Ramos (cell line): ENCODE results near the gene ONECUT1.

Experiments
- in situ Hi-C: fragments of 300-500 bp; cut with MboI; formaldehyde crosslinking; loops from one replicate; pipeline ENCODE4 v1.14.3; 2022; ENCODE audit warnings: low sequenced_read_pairs; ENCODE audit not compliant: unreplicated experiment

Gene ONECUT1

DNA sequence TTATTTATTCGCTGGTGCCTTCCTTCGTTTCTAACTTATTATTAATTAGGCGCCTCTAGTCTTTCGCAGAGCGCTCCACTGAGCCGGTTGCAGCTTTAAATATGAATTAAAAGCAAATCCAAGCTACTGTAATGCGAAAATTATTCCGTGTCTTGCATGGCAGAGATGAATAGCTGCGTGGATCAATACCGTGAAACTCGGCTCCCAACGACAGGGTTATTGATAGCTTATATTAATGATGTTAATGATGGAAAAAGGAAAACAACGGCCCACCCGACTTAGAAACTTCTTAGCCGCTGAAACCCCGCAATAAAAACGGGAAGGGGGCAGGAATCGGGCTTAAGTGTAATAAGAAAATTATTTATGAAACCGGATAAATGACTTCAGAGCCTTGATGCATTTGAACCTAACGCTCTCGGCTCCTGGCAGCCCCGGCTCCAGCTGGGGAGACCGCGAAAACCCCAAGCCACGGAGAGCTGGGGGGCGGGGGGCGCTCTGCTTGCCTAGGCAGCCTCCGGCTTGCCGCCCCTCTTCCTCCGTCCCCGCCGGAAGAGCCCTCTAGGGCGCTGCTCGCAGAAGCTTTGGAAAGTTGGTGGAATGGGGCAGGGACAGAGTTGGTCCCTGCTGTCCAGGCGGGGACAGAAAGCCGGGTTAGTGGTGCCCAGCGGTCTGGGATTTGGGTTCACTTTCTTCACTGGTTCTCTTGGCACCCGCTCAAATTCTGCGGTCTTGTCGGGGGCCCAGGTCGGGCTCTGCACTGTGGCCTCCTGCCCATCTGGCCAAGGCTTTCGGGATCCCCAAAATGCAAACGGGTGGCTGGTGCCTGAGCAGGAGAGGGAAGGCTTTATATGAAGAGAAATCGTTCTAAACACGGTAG lies 7.7 kb upstream of the ONECUT1 start:
- in situ Hi-C loops = loop anchor here (25.0 kb wide), 1 partner anchor 789 kb away; no protein-coding TSS in a partner anchor

DNA sequence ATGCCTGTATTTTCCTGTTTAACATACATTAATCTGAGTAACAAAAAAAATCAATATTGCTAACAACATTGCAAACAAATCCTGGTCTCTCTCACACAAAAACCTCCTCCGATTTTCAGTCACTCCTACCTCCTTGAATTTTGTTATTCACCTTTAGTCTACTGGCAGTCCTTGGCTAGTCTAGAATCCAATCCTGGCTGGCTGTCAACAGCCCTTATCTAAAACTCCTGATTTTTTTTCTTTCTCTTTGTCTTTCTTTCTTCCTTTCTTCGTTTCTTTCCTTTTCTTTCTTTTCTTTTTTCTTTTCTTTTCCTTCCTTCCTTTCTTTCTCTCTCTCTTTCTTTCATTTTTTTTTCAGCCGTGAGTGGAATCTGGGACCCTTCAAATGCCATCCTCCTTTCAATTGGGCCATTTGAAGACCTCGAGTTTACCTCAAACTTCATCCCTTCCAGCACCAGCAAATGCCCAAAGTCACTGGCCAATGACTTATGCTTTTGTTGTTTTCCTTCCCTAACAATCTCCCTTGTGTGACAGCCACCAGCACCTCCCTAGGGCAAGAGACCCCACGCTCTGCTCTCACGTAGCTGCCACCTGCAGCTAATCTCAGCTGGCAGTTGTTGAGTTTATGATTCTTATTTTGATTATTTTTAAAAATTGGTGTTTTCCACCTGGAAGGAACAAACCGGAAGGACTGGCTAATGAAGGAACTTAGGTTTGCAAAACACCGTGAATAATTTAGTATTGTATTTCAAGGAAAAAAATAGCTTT lies 6.8 kb upstream of the ONECUT1 start:
- in situ Hi-C loops = loop anchor here (25.0 kb wide), 1 partner anchor 790 kb away; no protein-coding TSS in a partner anchor

DNA sequence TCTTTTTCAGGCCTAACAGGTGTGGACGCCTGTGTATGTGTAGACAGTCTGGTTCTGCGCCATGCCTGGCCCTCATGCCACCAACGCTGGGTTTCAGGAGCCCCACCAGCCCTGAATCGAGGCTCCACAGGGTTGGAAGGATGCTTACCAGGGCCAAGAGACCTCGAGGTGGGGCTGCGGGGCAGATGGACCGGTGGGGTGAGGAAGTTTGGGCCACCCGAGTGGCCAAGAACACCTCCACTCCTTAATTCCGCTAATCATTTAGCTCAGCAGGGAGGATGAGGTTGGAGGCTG lies 6.0 kb upstream of the ONECUT1 start:
- in situ Hi-C loops = loop anchor here (25.0 kb wide), 1 partner anchor 791 kb away; no protein-coding TSS in a partner anchor

GRCh38 chr15:52795464-52796227 lies 5.5 kb upstream of the ONECUT1 start:
- in situ Hi-C loops = loop anchor here (25.0 kb wide), 1 partner anchor 792 kb away; no protein-coding TSS in a partner anchor

DNA sequence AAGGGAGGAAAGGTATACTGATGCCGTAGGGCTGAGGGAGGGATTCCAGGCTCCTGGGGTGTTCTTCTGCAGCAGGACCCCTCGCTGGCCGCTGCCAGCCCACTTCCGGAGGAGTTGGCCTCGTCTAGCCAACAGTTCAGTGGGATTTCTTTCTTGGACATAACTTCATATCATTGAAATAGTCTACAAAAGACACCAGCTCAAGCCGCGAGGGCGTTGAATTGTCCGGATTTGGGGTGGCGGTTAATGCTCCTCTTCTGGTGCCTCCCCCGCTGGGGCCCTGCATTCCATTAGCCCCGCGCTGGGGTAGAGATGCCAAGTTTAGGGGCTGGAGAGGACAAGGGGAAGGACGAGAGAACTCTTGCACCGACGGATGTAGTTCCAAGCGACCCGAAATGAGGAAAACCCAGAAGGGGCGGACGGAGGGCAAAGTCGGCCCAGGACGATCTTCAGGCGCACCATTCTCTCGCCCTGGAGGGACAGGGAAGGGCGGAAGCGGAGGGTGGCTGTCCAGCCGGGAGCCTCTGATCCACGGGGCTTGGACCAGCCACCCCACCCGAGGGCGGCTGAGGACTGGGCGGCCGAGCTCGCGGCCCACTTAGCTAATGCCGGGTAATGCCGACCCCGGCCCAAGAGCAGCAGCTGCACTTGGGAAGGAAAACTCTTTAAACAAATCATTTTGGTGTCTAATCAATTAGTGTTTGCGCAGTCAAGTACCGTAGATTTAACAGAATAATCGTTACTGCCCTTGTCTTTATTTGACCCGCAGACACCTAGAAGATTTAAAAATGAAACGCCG lies 4.7 kb upstream of the ONECUT1 start:
- in situ Hi-C loops = loop anchor here (25.0 kb wide), 1 partner anchor 792 kb away; no protein-coding TSS in a partner anchor

DNA sequence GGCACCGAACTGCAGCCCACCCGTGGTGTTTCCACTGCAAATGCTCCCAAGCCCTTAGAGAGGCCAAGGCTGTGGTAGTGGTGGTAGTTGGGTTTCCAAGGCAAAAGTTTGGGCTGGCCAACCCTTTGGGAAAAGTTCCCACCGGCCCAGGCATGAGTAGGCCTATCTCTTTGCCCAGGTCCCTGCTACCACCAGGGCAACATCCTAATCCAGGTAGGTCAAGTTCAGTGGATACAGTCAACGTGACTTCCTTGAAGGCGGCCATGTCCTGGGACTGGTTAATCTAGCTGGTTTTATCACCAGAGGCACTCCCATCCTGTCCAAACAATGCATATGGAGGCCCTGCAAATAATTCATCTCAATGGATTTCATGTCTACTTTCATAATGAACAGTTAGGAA lies 1.6 kb upstream of the ONECUT1 start:
- in situ Hi-C loops = loop anchor here (25.0 kb wide), 1 partner anchor 796 kb away; no protein-coding TSS in a partner anchor

DNA sequence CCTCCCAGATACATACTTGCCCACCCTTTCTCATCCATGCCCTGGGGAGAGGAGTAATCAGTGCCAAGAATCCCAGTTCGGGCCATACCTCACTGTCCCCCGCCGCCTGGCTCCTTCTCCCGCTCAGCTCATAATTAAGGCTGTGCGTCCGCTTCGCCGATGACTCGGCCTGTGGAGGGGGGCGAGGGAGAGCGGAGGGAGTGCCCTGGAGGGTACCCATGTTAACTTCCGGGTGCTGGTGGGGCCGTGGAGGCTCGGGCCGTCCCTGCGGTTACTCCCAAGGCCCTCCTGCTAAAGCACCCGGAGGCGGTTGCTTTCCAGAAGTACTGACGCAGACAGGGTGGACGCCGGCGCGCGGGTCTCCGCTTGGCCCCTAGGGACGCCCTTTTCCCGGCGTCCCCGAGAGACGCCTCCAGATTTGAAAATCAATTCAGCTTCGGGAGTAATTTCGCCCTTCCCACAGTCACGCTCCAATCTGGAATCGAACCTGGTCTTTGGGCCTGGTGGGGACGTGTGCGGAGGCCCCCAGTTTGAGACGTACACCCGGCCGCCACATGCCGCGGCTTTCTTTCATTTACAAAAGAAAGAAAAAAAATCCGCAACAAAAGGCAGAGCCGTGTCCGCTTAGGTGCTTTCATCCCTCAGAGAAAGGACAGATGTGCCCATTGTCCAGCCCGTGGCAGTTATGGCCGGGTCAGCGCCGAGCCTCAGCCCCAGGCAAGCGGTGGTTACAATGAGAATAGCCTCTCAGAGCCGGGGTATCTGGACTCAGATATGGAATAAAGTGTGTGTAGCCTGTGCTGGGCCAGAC lies 1.0 kb upstream of the ONECUT1 start:
- in situ Hi-C loops = loop anchor here (25.0 kb wide), 1 partner anchor 796 kb away; no protein-coding TSS in a partner anchor

- in situ Hi-C loops = loop anchor here (25.0 kb wide), 1 partner anchor 798 kb away; no protein-coding TSS in a partner anchor
Measured at GRCh38 chr15:52789601-52790168, 451 bp downstream of the ONECUT1 start.

GRCh38 chr15:52789008-52789600 lies 1.0 kb downstream of the ONECUT1 start:
- in situ Hi-C loops = loop anchor here (25.0 kb wide), 1 partner anchor 798 kb away; no protein-coding TSS in a partner anchor

DNA sequence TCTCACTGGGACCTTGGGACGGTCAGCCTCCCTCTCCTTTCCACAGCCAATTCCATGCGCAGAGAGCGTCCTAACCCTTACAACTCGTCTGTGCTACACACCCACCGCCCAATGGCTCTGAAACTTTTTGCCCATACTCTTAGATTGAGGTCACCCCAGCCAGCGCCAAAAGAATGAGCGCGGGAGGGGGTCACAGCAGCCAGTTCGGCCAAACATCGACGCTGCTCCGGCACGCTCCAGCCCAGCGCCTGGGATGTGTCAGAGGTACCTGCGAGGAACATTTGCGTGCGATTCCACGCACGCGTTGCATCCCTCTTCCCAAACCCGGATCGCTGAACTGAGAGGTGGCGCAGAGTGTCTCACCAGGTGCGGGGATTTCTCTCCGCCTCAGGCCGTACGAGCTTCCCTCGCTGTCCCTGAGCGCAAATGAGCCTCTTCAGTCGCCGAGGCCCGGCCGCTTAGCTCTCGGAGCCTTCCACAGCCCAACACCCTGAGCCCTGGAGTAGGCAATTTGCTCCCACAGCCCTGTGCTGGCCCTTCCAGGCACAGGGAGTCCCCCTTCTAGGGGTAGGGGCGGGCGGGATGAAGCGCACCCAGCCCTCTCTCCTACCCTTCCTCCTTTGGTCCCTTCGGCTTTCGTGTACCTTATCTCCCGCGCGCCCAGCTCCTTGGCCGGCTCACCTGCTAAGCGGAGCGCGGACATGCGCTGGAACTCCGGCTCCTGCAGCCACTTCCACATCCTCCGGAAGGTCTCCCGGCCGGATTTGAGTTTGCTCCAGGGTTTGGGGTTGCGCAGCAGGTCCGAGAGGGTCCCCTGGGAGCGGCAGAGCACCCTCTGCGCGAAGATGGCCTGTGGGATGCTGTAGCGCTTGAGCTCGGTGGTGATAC lies 1.8 kb downstream of the ONECUT1 start:
- in situ Hi-C loops = loop anchor here (25.0 kb wide), 1 partner anchor 799 kb away; no protein-coding TSS in a partner anchor

DNA sequence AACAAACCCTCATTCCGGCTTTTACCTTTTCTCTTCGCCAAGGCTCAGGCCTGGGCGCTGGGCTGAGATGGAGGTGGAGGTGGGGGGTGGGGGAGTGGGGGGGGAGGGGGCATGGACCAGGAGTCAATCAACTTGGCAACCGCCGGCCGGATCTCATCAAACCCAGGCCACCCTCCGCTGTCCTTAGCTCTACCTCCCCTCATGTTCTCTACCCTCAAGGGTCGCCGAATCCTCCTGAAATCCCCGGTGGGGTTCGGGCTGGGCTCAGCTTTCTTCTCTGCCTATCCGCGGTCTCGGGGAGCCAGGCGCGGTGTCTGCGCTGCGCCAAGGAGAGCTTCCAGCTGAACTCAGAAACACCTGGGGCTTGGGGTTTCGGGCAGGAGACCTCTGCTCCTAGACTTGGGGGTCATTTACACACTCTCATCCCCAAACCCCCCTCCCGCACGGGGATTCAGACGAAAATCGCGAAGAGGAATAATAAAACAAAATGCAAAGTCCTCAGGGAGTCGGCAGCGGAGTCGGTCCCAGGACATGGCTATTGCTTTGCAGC lies 2.5 kb downstream of the ONECUT1 start:
- in situ Hi-C loops = loop anchor here (25.0 kb wide), 1 partner anchor 800 kb away; no protein-coding TSS in a partner anchor

DNA sequence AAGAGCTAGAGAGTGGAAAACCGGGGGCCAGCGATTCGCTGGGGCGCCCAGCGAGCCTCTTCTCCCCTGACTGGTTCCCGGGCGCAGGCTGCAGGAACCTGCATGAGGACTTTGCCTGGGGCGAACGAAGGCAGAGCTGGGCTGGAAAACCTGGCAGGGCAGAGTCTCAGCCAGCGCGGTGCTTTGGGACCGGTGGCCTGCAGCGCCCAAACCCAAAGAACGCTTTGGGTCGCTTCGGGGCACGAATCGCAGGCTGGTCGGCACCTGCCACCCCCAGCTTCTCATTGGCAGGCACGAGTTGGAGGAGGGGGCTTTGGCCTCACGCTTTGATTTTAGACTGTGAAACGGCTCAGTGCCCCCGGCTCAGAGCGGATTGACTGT lies 3.0 kb downstream of the ONECUT1 start:
- in situ Hi-C loops = loop anchor here (25.0 kb wide), 1 partner anchor 800 kb away; no protein-coding TSS in a partner anchor

DNA sequence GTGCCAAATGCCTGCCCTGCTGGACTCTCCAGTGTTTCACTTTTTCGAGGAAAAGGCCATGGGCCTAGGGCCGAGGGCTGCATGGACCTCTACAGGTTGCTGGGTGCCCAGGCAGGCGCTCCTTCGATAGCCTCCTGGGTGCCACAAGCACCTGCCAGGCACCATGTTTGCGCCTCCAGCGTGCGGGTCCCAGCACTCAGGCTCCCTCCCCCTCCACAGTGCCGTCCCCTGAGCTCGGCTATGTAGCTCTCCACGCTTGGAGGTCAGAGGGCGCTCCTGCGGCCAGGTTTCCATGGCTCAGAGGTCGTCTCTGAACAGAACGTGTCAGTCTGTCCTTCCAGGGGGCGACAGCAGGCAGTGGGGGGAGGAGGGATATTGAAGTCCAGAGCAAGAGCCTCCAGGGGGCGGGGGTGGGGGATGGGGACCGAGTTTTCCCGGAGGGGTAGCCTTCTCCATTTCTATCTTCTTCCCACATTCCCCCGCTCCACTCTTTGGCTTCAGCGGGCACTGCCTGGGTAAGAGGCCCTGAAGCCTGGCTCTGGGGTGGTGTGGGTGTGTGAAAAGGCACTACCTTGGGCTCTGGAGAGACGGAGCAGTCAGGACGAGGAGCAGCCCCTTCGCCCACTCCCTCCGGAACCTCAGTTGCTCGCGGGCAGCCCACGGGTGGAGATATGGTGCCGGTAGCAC lies 3.6 kb downstream of the ONECUT1 start:
- in situ Hi-C loops = loop anchor here (25.0 kb wide), 1 partner anchor 801 kb away; no protein-coding TSS in a partner anchor

- in situ Hi-C loops = loop anchor here (25.0 kb wide), 1 partner anchor 801 kb away; no protein-coding TSS in a partner anchor
Measured at GRCh38 chr15:52785672-52786406, 4.3 kb downstream of the ONECUT1 start.
